MM.1S (cell line): ENCODE data around the gene NME4.

Experiments
- DNase-seq: peaks from one replicate; pipeline ENCODE4 v3.0.0-alpha.2; 2015
- H2AFZ ChIP-seq: fragments of 300-600 bp; sonication (generic); 2 replicates; pipeline ENCODE4 v1.6.0; 2016; ENCODE audit warnings: antibody characterized with exemption, low read length
- H3F3A ChIP-seq: fragments of 300-600 bp; sonication (generic); 2 replicates; pipeline ENCODE4 v1.6.1; 2016; ENCODE audit warnings: mild to moderate bottlenecking, antibody characterized with exemption, low read length, moderate library complexity, mixed read lengths; ENCODE audit not compliant: insufficient read depth
- H3K27ac ChIP-seq: fragments of 300-600 bp; sonication (generic); 2 replicates; pipeline ENCODE4 v1.5.1; 2016; ENCODE audit warnings: mild to moderate bottlenecking, low read length
- H3K27me3 ChIP-seq: fragments of 300-600 bp; sonication (generic); replicated peaks from 2 replicates; pipeline ENCODE4 v1.6.0; 2016; ENCODE audit warnings: low read length; ENCODE audit not compliant: insufficient read depth
- H3K36me3 ChIP-seq: fragments of 300-600 bp; sonication (generic); replicated peaks from 2 replicates; pipeline ENCODE4 v1.6.1; 2016; ENCODE audit warnings: mild to moderate bottlenecking, low read length, mixed read lengths; ENCODE audit not compliant: insufficient read depth
- H3K4me1 ChIP-seq: fragments of 300-600 bp; sonication (generic); 2 replicates; pipeline ENCODE4 v1.6.1; 2016; ENCODE audit warnings: low read length, mixed read lengths
- H3K4me2 ChIP-seq: fragments of 300-600 bp; sonication (generic); 2 replicates; pipeline ENCODE4 v1.6.0; 2016; ENCODE audit warnings: low read depth, low read length
- H3K4me3 ChIP-seq: fragments of 300-600 bp; sonication (generic); 2 replicates; pipeline ENCODE4 v1.5.1; 2016; ENCODE audit warnings: low read length, mixed read lengths
- H3K79me2 ChIP-seq: fragments of 300-600 bp; sonication (generic); 2 replicates; pipeline ENCODE4 v1.6.1; 2016; ENCODE audit warnings: mixed run types, low read length, mixed read lengths
- H3K9ac ChIP-seq: fragments of 300-600 bp; sonication (generic); 2 replicates; pipeline ENCODE4 v1.6.1; 2016; ENCODE audit warnings: low read length, mixed read lengths
- H3K9me2 ChIP-seq: fragments of 300-600 bp; sonication (generic); replicated peaks from 2 replicates; pipeline ENCODE4 v1.6.1; 2016; ENCODE audit warnings: mild to moderate bottlenecking, low read length, mixed read lengths; ENCODE audit not compliant: insufficient read depth
- H3K9me3 ChIP-seq: fragments of 300-600 bp; sonication (generic); replicated peaks from 2 replicates; pipeline ENCODE4 v1.6.1; 2016; ENCODE audit warnings: mild to moderate bottlenecking, low read length, mixed read lengths; ENCODE audit not compliant: insufficient read depth
- H4K20me1 ChIP-seq: fragments of 300-600 bp; sonication (generic); 2 replicates; pipeline ENCODE4 v1.6.1; 2016; ENCODE audit warnings: mild to moderate bottlenecking, low read length, moderate library complexity, mixed read lengths; ENCODE audit not compliant: insufficient read depth
- CTCF ChIP-seq: fragments of 300-600 bp; sonication (generic); IDR thresholded peaks from 2 replicates; pipeline ENCODE4 v1.5.1; 2016; ENCODE audit warnings: antibody characterized with exemption, low read length, mixed read lengths
- EZH2 ChIP-seq: fragments of 300-600 bp; sonication (generic); optimal IDR thresholded peaks from 2 replicates; pipeline ENCODE3; 2017; ENCODE audit warnings: low read depth, mild to moderate bottlenecking, antibody characterized with exemption, low read length, mixed read lengths
- EZH2phosphoT487 ChIP-seq: fragments of 300-600 bp; sonication (generic); IDR thresholded peaks from 2 replicates; pipeline ENCODE4 v1.6.1; 2018; ENCODE audit warnings: antibody characterized with exemption, low read length

Gene NME4

GRCh38 chr16:363110-363765 is 33.8 kb upstream of the NME4 start:
- H3K4me3 ChIP-seq, result no peak overlapping the region
- H3F3A ChIP-seq, result no peaks in the 10 kb centered on the region
- H2AFZ ChIP-seq, result no peak overlapping the region
- no peaks in the 10 kb centered on the region for H4K20me1 ChIP-seq
- no peak overlapping the region for H3K27ac ChIP-seq
- H3K27me3 ChIP-seq, result peaks cover 15% of the 10 kb centered on the region
- H3K36me3 ChIP-seq, result no peaks in the 10 kb centered on the region
- no peaks in the 10 kb centered on the region for H3K9me3 ChIP-seq
- TF ChIP-seq CTCF, result no peak
- TF ChIP-seq EZH2phosphoT487, result no peak
- TF ChIP-seq EZH2, result no peak
- H3K79me2 ChIP-seq, result no peaks in the 10 kb centered on the region
- no peak overlapping the region for H3K4me2 ChIP-seq
- no peaks in the 10 kb centered on the region for H3K4me1 ChIP-seq
- no peaks in the 10 kb centered on the region for H3K9me2 ChIP-seq
- DNase-seq, result no peak
- H3K9ac ChIP-seq, result no peak overlapping the region

- no peaks in the 10 kb centered on the region for H3K36me3 ChIP-seq
- no peak overlapping the region for H3K4me2 ChIP-seq
- H3F3A ChIP-seq, result no peaks in the 10 kb centered on the region
- H3K27me3 ChIP-seq, result peaks cover 15% of the 10 kb centered on the region
- H3K79me2 ChIP-seq, result no peaks in the 10 kb centered on the region
- no peak for TF ChIP-seq EZH2
- TF ChIP-seq EZH2phosphoT487, result no peak
- TF ChIP-seq CTCF, result no peak
- H3K9me2 ChIP-seq, result no peaks in the 10 kb centered on the region
- H4K20me1 ChIP-seq, result no peaks in the 10 kb centered on the region
- no peak overlapping the region for H3K27ac ChIP-seq
- no peak overlapping the region for H2AFZ ChIP-seq
- H3K4me3 ChIP-seq, result no peak overlapping the region
- DNase-seq, result no peak
- H3K4me1 ChIP-seq, result no peaks in the 10 kb centered on the region
- H3K9me3 ChIP-seq, result no peaks in the 10 kb centered on the region
- no peak overlapping the region for H3K9ac ChIP-seq
Measured at GRCh38 chr16:363766-364490, 33.1 kb upstream of the NME4 start.

GRCh38 chr16:364595-365491 is 32.2 kb upstream of the NME4 start:
- Histone ChIP-seq H2AFZ (no peak overlapping the region), H3K9me2 (no peaks in the 10 kb centered on the region), H3K4me1 (no peaks in the 10 kb centered on the region), H3K9ac (no peak overlapping the region), H3K4me2 (no peak overlapping the region), H3F3A (no peaks in the 10 kb centered on the region), H3K36me3 (no peaks in the 10 kb centered on the region), H3K27ac (no peak overlapping the region), H3K9me3 (no peaks in the 10 kb centered on the region), H3K79me2 (0 out of 2 replicates have a peak, but pooled peaks cover 5% of the 10 kb centered on the region), H3K4me3 (no peak overlapping the region), H3K27me3 (peaks cover 15% of the 10 kb centered on the region), H4K20me1 (no peaks in the 10 kb centered on the region)
- no peak for DNase-seq
- no peak for TF ChIP-seq CTCF
- TF ChIP-seq EZH2phosphoT487, result no peak
- no peak for TF ChIP-seq EZH2
